SK-N-MC (cell line): ENCODE measurements around the gene COL15A1.

Experiments used
- EZH2 ChIP-seq: fragments of 200-600 bp; sonication (generic); IDR thresholded peaks from one replicate; pipeline ENCODE4 v1.6.1; 2017; ENCODE audit warnings: antibody characterized with exemption
- FOXP2 ChIP-seq: optimal IDR thresholded peaks from 2 replicates; pipeline ENCODE3; 2011; ENCODE audit warnings: mild to moderate bottlenecking, moderate library complexity; ENCODE audit not compliant: insufficient read depth; ENCODE audit errors: extremely low read length, control extremely low read depth
- POLR2AphosphoS5 ChIP-seq: IDR thresholded peaks from 2 replicates; pipeline ENCODE4 v1.6.1; 2012; ENCODE audit warnings: mild to moderate bottlenecking, low read depth, low read length, borderline replicate concordance

DNA sequence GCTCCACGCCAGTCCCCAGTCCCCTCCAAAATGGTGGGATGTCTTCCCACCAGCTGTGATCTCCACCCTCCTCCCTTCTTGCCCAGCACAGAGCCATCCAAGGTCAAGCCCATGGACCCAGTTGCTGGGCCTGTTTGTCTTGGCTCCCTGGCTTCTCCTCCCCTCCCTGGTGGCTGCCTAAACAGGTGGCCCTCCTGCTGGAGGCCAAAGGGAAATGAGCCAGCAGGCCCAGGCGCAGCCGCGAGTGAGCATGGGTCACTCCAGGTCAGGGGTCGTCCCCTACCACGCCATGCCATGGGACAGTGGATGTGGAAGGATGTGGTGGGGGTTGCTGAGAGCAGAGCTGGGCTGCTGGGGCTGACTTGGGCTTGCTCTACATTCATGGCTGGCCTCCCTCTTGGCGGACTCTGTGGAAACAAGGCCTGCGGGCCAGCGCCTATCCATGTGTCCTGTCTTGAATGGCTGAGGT is 33.6 kb downstream of the COL15A1 start:
- TF ChIP-seq POLR2AphosphoS5, result no peak
- no peak for TF ChIP-seq EZH2
- TF ChIP-seq FOXP2, result no peak
